ENCODE data around the gene SCRT2.
"Not testable (repeated sequence)": the region's sequence is repeated elsewhere in the genome, so short reads cannot be mapped to it uniquely, and the experiment has no call there.

SCRT2 gene

DNA sequence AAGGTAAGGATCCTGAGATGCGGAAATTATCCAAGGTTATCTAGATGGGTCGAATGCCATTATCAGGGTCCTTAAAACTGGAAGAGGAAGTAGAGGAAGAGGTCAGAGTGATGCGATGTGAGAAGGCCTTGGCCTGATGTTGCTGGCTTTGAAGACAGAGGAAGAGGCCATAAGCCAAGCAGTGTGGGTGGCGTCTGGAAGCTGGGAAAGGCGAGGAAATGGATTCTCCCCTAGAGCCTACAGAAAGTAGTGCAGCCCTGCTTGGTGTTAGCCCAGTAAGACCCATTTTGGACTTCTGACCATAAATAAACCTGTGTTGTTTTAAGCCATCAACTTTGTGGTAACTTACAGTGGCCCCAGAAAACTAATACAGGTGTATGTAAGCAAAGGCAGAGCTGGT lies 24.6 kb downstream of the SCRT2 start:
- no peak for DNase-seq

DNA sequence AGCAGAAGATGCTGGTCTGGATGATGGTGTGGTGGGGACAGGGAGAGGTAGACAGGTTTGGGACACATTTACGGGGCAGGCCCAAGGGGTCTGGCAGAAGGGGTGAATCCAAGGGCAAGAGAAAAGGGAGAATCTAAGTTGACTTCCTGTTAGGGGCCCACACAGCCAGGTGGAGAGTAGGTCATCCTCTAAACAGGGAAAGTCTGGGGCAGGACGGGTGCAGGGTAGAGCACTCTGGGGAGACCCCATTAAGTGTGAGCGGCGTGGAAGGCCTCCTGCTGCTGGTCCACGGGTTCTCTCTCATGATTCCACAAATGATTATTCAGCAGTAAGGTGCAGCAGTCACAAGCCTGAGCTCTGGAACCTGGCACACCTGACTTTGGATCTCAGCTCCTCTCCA lies 25.3 kb downstream of the SCRT2 start:
- no peak for DNase-seq

DNA sequence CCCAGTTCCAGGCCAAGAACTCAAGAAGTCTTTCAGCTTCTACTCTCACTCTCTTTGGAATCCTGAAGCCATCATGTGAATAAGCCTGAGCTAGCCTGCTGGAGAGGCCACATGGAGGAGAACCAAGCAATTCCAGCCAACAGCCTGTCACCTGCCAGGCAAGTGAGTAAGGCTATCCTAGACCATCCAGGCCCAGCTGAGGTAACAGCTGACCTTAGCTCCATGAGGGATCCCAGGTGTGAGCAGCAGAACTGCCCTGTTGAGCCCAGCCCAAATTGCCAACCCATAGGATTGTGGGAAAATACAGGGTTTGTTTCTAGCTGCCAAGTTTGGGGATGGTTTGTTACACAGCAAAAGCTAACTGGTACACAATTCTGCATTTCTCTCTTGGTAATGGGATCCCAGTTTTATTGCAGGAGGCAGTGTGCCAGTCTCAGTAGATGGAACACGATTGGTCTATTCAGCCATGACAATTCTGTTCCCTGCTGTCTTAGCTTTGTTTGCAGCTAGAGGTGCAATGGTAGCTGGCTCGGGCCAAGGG lies 28.1 kb downstream of the SCRT2 start:
- DNase-seq: no peak

DNA sequence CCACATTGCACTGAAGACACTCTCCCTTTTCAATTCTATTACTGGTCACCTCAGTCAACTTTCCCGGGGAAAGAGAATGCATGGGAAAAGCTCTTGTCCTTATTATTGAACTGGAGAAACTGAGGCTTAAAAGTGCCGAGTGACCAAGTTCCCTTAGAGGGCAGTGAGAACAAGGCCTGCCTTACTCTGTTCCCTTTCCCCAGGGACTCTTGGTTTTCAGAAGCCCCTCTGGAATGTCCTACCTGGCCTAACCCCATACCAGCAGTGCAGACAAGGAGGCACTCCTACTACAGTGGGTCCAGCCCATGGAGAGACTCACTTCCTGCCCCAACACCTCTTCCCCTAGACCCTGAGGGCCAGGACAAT lies 28.8 kb downstream of the SCRT2 start:
- DNase-seq: no peak

DNA sequence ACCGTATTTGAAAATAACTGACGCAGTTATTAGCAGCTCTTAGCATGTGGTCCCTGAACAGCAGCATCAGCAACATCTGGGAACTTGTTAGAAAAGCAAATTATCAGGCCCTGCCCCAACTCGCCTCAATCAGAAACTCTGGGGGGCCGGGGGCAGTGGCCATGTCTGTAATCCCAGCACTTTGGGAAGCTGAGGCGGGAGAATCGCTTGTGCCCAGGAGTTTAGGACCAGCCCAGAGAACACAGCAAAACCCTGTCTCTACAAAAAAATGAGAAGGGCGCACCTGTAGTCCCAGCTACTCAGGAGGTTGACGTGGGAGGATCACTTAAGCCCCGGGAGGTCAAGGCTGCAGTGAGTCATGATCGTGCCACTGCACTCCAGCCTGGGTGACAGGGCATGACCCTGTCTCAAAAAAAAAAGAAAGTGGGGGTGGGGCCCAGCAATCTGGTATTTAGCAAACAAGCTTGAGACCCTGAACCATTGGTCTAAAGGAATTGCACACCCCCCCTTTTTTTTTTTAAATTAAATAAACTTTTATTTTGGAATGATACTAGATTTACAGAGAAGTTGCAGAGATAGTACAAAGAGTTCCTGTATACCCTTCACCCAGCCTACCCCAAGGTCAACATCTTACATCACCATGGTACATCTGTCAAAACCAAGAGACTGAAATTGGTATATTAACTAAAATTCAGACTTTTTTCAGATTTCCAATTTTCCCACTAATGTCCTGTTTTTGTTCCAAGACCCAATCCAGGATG lies 29.3 kb downstream of the SCRT2 start:
- no peak for DNase-seq

DNA sequence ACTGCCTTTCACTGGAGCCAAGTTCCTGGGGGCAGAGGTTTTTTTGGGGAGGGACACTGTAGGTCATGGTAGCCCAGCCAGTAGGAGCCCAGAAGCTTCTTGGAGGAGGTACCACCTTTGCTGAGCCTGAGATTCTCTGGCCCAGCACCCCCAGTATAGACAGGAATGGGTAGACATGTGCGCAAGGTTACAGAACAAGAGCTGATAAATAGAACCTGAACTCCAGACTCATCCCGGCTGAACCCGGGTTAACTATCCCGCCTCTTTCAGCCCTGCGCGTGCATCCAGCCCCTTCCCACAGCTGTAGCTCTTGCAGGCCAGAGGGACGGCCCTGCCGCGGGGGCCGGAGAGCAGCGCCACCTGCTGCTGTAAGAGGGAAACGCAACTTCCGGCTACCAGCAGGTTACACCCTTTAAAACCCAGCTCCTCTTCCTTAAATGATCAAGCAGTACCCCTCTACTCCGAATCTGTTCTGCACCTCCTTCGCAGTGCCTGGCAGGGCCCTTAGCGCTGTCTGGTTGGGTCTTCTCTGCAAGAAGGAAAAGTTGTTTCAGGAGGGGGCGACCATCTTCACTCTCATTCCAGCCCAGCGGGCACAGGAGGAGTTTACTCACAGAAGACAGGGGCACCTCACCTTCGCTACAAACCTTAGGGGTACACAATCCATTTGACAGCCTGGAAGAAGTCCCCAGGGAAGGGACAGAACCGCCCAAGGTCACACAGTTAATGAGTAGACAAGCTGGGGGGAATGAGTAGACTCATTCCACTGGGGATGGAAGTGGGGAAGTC lies 30.1 kb downstream of the SCRT2 start:
- peak; percentile 69 for DNase-seq

DNA sequence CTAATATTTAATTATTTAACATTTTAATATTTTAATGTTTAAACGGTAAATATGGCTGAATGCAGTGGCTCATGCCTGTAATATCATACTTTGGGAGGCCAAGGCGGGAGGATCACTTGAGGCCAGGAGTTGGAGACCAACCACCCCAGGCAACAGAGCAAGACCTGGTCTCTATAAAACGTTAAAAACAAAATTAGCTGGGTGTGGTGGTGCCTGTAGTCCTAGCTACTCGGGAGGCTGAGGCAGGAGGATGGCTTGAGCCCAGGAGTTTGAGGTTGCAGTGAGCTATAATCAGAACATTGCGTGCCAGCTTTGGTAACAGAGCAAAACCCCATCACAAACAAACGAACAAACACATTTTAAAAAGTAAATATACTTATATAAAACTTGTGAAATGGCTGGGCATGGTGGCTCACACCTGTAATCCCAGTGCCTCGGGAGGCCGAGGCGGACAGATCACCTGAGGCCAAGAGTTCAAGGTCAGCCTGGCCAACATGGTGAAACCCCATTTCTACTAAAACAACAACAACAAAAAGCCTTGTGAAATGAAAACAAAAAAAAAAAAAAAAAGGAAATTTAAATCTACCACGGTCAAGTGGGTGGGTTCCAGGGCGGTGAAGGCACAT lies 30.8 kb downstream of the SCRT2 start:
- DNase-seq: no peak

DNA sequence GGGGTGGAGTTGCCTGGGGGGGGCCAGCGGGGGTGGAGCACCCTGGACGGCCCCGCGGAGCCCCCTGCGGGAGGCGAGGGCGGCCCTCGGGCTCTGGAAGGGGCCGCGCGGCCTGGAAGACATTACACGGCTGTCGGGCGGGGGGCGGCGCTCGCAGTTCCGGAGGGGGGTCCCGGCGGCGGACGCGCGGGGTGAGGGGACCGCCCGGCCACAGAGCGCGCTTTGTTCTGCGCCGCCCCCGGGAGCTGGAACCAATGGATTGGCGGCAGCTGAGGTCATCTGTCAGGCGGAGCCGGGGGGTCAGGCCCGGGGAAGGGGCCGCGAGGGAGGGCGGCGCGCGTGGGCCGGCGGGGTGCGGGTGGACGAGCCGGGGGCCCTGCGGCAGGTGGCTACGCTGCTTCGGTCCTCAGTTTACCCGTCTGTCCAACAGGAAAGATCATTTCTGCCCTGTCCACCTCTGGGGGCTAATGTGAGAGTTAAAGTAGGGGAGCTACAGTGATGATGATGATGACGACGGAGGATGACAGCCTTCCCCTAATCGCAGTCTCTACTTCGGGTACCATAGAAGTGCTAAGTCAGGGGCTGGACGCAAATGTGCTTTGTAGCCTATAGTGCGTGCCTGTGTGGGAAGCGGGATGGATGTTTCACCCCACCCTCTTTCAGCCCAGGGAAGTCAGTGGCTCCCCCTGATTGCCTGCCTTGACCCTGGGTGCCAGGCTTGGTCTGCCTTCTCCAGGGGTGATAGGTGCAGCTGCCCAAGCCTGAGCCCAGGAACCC lies 33.0 kb downstream of the SCRT2 start:
- DNase-seq: no peak

DNA sequence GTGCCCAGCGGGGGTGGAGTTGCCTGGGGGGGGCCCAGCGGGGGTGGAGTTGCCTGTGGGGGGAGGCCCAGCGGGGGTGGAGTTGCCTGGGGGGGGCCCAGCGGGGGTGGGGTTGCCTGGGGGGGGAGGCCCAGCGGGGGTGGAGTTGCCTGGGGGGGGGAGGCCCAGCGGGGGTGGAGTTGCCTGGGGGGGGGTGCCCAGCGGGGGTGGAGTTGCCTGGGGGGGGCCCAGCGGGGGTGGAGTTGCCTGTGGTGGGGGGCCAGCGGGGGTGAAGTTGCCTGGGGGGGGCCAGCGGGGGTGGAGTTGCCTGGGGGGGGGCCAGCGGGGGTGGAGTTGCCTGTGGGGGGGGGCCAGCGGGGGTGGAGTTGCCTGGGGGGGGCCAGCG lies 33.6 kb downstream of the SCRT2 start:
- DNase-seq: not testable (repeated sequence)

DNA sequence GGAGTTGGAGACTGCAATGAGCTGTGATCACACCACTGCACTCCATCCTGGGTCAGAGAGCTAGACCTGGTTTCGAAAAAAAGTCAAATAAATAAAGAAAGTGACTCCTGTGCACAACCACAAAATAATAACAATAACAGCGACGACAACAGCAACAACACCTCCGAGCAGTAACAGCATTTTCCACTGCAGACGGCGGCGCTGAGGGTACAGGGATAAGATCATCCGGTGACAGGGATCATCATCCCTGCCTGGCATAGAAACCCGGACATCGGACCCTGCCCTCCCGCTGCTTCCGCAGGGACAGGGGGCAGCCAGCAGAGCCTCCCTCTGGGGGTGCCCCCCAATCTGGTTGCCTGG lies 34.1 kb downstream of the SCRT2 start:
- no peak for DNase-seq

DNA sequence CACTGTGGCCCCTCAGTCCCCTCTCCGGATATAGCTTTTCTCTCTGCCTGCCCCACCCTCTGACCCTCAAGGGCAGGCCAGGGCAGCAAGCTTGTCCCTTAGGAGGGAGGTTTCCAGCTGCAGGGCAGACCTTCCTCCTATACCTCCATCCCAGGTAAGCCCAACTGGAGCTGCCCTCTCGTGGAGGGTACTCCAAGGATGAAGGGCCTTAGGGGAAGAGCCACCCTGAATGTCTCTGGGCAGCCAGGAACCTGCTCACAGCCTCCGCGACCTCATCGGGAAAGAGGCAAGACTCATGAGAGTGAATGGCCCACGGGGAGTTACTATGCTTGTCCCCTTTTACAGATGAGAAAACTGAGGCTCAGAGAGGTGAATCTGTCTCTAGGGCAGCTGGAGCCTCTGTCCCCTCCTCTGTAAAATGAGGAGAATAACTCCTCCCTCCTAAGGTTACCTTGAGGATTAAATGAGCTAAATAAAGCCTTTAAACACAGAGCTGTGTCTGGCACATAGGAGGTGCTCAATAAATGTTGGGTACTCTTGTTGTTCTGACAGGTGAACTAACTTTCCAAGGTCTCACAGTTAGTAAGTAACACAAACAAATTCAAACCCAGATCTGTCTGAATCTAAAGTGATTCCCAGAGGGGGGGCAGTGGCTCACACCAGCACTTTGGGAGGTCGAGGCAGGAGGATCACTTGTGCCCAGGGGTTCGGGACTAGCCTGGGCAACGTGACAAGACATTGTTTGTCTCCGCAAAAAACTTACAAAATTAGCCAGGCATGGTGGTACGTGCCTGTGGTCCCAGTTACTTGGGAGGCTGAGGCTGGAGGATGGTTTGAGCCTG lies 34.7 kb downstream of the SCRT2 start:
- no peak for DNase-seq

DNA sequence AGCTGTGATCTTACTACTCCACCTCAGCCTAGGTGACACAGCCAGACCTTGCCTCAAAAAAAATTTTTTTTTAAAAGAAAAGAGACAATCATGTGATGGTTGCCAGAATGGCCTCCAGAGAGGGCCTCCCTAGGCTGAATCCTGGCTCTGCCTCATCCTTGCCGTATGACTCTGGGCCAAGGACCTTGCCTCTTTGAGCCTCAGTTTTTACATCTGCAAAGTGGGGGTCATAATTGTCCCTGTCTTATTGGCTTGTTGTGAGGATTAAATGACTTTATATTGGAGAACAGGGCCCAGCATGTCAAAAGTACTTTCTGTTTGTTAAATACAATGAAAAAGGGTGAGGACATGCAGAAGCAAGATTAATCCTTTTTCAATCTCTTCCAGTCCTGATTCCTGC lies 37.0 kb downstream of the SCRT2 start:
- no peak for DNase-seq

DNA sequence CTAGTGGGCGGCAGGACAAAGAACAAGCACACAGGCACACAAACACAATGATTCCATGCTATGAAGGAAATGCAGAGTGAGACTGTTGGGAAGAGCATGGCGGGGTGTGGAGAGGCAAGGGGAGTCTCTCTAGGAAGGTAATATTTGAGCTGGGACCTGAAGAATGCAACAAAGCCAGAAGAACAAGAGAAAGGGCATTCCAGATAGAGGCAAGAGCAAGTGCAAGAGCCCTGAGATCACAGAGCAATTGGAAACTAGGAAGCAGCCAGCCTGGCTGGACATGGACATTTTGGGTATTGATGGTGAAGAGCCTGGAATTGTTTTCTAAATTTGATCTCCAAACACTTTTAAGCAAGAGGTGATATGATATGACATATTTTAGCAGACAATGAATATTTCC lies 38.0 kb downstream of the SCRT2 start:
- no peak for DNase-seq

DNA sequence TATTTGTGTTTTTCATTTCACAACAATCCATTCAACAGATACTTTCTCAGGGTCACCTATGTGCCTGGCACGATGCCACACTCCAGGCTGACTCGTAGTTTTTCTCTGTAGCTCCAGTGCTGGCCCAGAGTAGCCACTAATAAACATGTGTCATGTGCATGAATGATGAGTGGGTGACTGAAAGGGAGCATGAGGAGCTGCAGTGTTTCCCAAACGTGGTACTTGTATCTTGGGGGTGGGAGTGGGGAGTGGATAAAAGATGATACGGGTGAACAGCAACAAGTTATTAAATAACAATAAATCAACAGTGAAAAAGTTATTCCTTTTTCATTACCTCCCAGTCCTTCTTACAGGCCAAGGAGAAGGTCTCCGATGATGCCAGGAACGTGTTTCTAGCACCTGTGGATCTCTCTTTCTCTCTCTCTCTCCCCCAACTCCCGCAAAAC lies 39.7 kb downstream of the SCRT2 start:
- no peak for DNase-seq

DNA sequence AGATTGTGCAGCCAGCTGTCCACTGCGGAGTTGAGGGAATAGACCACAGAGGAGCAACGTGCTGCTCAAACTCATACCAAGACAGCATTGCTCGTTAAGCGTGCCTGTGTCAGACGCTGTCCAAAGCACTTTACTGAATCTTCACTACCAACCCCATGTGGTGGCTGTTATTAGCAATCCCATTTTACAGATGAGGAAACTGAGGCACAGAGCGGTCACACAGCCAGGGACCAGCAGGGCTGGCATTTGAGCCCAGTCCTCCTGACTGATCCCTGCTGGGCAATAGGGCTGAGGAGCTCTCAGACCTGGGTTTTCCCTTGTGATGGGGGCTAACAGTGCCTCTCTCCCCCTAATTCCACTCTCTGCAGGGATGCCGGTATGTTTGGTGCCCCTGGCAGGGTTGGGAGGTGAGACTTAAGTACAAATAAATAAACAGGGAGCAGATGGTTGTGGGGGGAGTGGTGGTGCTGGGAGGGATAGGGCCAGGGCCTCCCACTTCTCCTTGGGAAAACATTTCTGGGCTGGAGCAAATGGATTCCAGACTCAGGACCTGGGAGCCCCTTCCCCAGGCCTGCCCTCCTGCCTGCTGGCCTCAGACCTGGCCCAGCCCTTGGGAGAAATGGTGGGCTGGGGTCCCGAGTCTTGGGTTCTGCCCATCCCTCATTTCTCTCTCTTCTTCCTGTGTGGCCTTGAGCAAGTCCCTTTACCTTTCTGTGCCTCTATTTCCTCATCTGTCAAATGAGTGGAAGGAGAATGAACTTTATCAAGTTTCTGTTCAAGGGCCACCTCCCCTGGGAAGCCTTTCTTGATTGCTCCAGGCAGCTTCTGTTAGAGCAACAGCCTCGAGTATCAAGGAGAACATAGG lies 40.3 kb downstream of the SCRT2 start:
- no peak for DNase-seq

DNA sequence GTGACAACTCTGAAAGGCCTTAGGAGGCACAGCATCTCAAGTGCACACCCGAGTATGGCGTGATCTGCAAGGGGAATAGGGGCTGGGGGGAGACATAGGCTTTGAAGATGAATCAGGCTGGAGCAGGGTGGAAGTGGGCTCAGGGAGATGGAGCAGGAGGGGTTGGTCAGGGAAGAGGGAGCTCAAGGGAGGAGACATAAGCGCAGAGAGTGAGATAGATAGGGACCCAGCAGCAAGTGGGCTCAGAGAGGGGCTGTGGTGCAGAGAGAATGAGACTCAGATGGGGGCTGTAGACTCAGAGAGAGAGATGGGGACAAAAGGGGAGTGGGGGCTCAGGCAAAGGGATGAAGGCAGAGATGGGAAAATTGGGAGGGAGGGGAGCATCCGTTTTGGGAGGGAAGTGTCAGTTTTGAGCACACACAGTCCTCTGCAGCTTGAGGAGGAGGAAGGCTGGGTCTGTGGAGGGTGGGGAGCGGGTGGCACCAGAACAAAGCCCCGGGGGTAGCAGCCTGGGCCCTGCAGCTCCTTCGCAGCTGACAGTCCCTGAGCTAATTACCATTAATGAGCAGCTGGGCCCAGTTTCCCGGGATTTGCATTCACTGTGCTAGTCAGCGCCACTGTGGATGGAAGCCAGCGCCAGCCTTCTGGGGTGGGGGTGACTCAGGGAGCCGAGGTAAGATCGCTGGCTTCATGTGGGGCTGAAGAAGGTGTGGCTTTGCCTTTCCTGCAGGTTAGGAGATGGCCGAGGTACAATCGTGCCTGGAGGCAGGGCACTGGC lies 41.3 kb downstream of the SCRT2 start:
- DNase-seq: no peak

DNA sequence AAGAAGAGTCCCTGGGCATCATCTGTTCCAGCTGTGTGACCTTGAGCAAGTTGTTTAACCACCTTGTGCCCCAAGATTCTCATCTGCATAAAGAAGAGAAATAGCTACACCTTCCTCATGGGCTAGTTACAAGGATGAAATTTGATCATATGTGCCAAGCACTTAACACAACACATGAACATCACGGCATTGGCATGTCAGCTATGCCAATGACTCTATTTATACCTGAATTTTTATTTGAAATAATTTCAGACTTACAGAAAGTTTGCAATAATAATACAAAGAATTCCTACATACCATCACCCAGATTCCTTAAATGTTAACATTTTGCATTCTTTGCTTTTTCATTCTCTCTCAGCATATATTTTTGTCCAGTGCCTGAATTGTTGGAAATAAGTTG lies 44.5 kb downstream of the SCRT2 start:
- DNase-seq: no peak

DNA sequence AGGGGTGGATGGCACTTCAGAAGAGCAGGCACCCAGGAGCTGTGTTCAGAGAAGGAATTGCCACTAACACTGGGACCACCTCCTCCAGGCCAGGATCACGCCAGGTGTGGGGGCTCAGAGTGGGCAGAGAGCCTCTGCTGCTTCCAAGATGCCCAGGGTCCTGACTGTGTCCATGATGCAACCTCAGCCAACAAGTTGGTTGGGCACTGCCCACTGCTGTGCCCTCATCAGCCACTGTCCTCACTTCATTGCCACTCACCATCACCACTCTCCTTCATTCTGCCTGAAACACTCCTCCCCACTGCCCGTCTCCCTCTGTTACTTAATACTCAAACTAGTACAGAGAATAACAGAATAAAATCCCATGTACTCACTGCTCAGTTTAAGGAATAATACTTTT lies 49.0 kb downstream of the SCRT2 start:
- no peak for DNase-seq

DNA sequence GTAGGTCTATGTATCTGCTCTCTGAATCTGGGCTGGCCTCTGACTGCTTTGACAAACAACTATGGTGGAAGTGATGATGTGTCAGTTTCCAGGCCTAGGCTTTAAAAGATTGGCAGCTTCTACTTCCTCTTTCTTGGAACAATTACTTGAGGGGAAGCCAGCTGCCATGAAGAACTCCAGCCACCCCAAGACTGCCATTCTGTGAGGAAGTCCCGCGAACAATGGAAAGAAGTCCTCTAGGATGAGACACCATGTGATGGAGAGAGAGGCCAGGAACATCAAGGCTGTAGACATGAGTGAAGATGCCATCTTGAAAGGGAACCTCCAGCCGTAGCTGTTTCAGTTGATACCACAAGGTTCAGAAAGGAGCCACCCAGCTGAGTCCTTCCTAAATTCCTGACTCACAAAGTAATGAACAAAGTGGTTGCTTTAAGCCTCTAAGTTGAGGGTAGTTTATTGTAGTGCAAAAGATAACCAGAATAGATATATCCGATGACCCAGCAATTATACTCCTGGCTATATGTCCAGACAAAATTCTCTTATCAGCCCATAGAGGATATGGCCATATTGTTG lies 50.2 kb downstream of the SCRT2 start:
- no peak for DNase-seq

DNA sequence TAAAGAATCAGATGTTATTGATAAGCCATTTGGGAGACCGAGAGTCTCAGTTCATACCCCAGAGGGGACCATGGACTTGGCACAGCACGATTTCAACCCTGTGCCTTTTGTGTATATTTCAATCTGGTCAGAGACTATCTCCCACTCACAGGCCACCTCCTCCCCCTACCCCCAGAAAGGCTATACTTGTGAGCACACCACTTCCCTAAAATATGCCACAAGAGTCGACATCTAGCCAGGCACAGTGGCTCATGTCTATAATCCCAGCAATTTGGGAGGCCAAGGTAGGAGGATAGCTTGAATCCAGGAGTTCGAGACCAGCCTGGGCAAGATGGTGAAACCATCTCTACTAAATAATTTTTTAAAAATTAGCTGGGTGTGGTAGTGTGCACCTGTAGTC lies 51.9 kb downstream of the SCRT2 start:
- no peak for DNase-seq

Measured in CD4-positive, alpha-beta T cell treated with Interleukin-17A for 1 hour (primary cell).